Fibroblast of skin of right biceps (primary cell): ENCODE data around the gene FHOD3.
A peak's percentile ranks its signal among the peaks of the same experiment; 100 is the strongest.

Experiments used
- DNase-seq: peaks from one replicate; pipeline ENCODE4 v3.0.0-alpha.2; 2013

Gene FHOD3

DNA sequence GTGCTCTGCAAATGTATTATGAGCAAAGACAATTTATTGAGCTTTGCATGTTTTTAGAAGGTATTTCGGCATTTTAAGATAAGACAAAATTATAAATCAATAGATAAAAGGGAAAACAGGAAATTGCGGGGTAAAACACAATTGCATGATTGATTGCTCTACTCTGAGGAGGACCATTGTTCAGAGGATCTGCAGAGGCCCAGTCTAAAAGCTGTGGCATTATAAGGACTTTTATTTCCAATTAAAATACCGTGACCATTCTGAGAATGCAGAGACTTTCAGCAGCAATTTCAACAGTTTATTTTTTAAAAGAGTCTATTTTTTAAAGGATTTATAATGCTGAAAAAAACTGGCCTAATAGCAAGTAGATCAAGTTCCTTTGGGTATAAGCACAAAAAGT is 469.3 kb downstream of the FHOD3 start:
- no peak for DNase-seq

DNA sequence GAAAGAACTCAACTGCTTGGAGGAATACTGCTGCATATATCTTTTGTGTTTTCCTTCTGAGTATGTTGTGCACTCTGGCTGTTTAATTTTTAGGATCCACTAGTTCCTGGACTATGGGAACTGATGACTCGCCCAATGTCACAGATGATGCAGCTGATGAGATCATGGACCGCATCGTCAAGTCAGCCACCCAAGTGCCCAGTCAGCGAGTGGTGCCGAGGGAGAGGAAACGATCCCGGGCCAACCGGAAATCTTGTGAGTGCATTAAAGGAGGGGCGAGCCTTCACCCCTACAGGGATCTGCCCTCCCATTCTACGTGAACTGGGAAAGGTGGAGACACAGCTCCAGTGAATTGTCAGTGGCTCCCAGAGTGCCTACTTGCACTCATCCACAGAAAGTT is 471.7 kb downstream of the FHOD3 start:
- DNase-seq: peak; percentile 46

DNA sequence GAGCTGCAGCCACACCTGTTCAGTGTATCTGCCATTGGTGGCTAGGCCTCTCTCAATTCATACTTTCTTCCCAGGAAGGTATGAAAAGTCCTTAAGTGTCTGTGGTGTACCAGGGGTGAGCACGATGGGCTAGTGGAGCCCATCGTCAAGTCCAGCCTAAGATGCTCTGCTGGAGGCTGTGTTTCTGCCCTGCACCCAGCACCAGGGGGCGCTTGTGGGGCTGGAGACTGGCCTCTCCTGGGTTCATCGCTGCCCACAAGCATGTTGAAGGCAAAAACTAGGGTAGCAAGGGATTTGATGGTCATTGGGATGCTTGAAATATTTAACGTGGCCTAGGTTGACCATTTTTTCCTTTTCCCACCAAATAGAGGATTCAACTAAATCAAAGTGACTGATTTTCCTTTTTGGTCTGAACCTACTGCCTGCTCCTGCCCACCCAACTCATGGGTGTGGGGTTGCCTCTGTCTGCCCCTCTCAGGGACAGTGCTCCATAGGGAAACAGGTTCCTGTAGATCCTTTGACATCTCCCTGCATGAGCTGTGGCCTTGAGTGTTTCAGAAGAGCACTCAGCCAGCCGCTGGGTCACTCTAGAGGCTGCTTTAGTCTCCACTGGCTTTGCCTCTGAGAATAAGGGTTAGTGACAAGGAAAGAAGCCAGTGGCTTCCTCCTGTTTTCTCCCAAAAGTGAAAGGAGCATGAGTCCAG is 472.2 kb downstream of the FHOD3 start:
- DNase-seq: no peak

DNA sequence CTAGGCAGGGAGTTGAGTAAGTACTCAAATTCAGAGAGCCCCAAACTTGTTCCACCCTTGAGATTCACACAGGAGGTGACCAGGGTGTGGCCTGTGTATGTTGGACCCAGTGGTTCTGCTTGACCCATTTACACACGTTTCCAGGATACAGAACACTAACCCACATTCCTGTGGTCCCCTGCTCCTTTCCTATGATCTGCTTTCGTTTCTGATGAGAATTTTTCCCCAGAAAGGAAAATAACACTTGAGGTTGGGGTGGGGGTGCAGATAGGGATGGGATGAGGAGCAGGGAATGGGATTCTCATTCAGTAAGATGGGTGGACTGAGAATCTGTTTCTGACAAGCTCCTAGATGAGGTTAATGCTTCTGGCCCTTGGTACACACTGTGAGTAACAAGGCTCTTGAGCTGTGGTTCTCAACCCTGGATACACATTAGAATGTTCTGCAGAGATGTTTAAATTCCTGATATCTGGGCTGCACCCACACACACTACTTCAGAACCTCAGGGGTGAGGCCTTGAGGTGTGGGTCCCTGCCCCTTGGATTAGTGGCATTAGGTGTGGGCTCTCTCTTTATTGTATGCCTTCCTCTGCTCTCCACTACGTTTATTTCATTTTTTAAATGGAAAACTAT is 472.9 kb downstream of the FHOD3 start:
- DNase-seq: no peak

DNA sequence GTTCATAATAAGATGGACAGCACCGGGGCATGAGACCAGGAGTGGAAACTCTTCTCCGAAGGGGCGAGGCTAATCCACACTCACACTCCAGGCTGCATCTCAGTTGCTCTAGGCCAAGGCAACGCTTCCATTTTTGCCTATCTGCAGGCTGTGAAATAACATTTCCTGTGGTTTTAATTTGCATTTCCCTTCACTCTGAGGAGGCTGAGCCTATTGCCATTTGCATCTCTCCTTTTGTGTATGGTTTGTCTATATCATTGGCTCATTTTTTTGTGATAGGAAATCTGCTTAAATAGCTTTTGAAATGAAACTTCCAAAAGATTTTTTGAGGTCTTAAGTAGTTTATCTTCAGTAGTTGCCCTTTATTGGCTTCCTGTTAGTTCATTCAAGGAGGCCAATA is 473.7 kb downstream of the FHOD3 start:
- no peak for DNase-seq

DNA sequence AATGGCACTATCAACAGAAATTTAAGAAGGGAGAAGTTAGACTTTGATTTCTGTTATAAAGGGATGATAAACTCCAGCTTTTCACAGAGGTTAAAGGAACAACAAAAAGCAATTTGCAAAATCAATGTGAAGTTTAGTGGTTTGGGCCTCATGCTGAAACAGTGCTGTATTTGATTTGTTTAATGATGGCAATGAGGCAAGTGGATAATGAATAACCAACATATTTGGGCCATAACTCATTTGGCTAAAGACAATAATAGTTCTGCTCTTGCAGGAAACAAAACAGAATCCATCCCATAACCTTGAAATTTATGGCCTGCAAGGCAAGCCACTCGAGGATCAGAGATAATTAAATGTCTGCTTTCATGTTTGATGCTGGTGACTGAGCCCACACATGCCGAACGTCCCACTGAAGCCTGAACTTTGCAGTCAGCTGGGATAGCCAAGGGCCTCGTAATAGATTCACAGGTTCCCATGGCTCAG is 474.8 kb downstream of the FHOD3 start:
- DNase-seq: peak; percentile 50

DNA sequence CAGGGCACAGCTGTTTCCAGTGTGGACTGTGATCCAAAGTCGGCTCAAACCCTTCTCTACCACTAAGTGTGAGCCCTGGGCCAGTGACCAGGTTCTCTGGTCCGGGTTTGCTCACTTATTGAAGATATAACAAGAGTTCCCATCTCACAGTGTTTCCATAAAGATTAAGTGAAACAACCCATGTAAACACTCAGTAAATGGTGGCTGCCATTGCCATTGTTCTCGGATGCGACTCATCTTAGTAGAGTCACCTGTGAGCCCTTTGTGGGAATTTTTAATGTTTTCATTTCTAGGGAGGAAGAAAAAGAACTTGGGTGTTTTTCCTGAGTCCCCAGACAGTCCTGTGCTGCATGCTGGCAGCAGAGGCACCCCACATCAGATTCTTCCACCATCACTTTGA is 477.9 kb downstream of the FHOD3 start:
- DNase-seq: no peak

DNA sequence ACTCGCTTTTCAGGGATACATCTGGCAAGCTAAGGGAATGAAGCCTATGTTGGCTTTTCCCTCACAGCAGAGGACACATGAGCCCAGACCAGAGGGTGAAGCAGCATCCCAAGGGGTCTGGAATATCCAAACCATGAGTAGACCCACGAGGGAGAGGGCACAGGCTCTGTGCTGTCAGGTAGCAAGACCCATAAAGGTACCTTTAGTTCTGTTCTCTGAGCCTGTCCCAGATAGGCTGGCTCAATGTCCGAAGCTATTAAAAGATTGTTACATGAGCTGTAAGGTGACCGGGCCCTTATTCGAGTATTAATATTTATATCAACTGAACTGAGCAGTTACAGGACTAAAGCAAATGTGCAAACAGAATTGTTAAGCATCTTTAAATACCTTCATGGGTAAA is 479.1 kb downstream of the FHOD3 start:
- no peak for DNase-seq

DNA sequence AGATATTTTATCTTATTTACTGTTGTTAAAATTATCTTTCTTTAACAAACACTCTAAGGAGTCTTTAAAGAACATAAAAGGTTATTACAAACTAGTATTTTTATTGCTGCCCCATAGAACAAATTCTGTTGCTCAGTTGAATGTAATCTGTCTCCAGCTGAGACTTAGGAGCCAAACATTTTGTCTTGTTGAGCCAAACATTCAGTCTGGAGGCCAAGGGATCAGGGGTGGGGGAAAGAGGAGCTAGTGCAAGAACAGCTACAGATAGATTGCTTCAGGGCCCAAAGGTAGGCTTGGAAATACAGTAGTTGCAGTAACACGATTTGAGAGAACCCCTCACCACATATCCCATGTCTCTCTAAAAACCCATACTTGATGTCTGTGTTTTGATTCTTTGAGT is 480.1 kb downstream of the FHOD3 start:
- no peak for DNase-seq

DNA sequence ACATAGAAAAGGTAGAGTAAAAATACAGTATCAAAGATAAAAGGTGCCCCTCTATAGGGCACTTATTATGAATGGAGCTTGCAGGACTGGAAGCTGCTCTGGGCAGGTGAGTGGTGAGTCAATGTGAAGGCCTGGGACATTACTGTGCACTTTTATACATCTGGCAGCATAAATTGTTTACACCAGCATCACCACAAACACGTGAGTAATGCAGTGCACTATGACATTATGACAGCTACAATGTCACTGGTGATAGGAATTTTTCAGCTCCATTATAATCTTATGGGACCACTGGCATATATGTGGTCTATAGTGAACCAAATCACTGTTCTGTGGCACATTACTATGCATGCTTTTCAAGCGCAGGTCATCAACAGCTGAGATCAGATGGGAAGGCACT is 483.2 kb downstream of the FHOD3 start:
- no peak for DNase-seq

DNA sequence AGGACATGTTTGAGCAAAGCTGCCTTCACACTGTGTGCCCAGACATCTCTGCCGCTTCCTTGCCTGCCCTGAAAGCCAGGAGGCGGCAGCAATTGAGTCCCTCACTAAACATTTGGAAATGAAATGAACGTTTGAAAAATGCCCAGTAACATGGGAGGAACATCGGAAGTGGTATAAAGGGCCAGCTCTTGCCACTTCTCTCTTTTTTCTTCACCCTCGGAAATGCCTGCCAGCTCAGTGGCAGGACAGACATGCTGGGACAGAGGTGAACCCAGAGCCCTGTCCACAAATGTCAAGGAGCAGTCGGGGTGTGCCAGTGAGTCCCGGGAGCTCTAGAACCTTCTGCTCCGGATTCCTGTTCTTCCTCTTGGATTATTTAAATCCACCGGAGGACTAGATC is 485.2 kb downstream of the FHOD3 start:
- no peak for DNase-seq

DNA sequence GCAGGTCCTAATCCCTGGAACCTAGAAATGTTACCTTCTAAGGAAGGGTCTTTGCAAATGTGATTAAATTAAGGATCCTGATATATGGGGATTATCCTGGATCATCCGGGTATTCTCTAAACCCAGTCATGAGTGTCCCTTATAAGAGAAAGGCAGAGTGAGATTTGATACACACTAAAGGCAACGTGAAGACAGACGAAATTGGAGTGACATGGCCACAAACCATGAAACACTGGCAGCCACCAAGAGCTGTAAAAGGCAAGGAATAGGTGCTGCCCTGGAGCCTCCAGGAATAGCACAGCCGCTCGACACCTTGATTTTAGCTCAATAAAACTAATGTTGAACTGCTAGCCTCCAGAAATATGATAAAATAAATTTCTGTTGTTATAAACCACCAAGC is 486.3 kb downstream of the FHOD3 start:
- DNase-seq: no peak

DNA sequence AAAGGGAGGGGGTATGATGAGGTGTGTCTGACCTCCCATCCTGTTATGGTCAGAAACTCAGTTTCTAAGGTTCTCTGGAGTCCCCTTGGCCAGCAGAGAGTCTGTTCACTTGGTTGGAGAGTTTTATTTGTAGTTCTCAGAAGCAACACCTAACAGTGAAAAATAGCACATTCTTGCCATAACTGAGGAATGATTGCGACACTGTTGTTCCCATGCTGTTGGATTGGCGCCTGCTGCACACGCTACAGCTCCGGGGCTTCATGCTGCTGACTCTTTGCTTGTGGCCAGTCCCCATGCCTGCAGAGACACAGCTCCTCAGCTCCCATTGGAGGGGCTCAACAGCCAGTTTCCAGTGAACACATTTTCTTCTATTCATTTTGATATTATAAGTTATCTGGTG is 489.2 kb downstream of the FHOD3 start:
- DNase-seq: peak; percentile 86

DNA sequence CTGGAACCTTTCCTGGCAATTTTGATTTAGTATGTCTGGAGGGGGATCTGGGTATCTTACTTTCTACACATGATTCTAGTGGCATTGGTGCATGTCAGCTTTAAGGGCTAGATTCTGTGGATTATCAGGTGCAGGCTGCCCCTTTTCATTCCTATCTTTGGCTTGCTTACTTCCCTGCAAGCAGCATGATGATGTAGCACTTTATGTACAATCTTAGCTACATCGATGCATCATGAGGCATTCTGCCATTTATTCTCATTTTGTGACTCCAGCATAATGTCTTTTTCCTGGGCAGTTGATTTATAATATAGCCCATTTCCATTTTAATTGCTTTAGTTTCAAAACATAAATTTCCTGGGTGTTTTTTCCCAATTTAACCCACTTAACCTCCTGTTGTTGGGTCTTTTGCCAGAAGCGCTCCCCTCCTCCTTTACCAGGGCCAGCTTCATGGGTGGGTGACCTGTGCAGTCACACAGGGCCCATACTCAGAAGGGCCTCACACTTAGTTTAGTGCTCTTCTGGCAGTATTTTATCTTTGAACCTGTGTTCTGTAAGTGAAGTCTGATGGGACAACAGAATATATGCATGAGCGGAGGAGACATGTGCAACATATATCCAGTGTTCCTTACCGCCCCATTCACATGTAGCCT is 495.2 kb downstream of the FHOD3 start:
- DNase-seq: no peak

DNA sequence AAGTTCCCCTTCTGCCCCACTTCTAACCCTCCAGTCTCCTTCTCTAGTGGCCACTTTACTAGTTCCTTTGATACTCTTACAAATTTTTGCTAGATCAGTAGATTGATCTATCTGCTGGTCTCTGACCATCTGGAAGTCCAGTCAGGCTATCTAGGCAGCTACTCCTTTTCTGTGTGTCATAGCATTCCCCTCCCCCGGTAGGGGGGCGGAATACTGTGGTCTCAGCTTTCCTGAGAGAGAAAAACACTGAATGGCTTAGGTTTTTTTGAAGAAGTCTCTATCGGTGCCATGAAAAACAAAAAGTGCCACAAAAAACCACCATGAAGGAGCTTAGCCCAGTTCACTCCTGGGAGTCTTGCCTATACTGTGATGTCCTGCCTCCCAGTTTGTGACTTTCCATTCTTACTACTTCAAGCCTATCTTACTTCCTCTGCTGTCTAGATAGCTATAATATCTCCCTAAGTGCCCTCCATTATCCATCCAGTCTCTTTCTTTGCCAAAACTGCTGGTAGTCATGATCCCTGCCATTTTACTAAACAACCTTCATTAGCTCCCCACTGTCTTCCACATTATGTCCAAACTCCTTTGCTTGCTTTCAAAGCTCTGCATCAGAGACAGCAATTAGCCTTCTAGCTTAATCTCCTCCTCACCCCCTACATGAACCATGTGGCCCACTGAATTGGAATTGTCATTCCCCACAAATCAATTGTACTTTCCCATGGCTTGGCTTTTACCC is 501.4 kb downstream of the FHOD3 start:
- peak; percentile 6 for DNase-seq

DNA sequence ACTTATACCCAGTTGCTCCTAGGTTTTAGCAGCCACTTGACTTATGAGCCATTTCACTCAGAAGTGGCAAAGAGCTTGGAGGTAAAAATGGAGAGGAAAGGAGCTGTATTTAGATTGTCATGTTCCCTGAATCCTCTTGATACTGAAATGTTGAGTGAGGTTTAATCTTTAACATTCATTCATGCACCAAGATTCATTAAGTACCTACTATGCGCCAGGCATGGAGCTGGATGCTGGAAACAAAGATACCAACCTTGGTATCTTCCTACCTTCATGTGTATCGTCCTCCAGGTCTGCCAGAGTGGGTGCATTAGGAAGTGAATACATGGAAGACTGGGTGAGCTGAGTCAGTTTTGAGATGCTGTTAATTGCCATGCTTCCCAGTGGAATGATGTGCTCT is 507.6 kb downstream of the FHOD3 start:
- no peak for DNase-seq

DNA sequence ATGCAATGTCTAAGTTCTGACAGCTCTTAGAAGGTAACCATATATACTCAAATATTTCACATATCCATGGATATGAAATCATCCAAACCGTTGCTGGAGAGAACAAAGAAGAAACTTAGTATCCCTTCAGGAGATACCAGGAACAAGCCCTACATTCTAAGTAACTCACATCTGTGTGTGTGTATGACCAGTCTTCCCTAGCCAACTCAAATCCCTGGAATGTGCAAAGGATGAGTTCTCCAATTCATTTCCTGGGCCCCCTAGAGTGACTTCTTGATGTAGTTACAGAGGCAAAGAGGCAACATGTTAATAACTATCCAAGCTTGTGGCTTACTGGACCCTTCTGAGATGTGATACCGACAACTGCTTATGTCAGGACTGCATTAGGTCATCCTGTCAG is 511.2 kb downstream of the FHOD3 start:
- DNase-seq: peak; percentile 94

DNA sequence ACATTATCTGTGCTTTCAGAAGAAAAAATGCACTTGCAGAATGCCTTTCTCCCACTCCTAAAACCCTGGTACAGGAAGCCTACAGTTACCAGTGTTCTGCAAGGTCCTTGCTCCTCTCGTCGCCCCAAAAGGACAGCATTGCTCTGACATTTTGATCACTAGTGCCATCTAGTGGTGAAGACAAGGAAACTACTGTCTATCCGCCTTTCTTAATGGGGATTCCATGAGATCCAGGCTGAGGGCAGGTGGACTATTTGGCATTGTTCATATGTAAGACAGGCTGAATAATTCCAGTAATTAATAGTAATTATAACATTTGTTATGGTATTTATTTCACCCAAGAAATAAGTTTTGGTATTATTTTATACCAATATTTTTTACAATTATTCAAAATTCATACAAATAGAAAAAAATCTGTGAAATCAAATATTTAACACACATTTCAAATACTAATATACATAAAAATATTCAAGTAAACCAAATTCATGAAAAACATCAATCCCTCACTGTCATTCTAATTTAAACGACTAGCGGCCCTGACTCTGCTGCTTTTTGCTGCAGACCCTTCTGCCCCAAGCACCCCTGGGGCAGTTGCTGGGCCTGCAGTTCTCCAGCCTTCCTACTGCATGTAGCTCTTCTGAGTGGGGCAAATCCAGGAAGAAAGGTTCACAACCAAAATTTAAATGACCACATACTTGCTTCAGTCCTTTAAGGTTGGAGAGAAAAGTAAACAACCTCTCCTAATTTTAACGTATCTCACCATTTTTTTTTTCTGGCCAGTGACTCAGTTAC is 512.3 kb downstream of the FHOD3 start:
- peak; percentile 77 for DNase-seq

DNA sequence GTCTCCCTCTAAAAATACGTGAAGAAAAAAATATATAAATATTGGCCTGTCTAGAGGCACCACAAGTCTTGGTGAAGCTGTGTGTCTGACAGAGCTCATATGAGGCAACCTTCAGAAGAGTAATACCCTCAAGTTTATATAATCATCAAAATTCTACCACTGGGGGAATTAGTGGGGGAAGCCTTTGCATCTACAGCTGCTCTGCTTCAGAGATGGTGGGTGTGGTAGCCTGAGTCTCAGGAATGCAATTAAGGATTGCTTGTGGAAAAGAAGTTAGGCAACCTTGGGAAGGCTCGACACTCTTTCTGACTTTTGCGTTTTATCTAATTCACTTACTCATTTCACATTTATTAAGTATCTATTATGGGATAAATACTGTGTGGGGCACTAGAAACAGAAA is 513.9 kb downstream of the FHOD3 start:
- DNase-seq: peak; percentile 69

DNA sequence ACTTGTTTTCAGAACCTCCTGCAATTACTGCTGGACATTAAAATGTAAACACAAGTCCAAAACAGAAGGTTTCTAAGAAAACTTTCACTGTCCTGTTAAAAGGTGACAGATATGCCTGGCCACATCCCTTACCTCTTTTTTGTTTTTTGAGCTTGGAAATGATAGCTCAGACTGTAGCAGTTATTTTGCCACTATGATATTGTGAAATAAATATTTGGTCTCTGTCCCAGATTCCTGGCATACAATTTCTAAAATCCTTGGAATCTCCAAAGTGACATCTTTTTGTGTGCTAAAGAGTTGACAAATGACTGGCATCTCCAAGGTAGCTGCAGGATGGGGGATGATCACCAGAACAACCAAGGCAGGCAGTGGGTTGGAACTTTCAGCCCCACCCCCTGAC is 514.4 kb downstream of the FHOD3 start:
- DNase-seq: peak; percentile 41

DNA sequence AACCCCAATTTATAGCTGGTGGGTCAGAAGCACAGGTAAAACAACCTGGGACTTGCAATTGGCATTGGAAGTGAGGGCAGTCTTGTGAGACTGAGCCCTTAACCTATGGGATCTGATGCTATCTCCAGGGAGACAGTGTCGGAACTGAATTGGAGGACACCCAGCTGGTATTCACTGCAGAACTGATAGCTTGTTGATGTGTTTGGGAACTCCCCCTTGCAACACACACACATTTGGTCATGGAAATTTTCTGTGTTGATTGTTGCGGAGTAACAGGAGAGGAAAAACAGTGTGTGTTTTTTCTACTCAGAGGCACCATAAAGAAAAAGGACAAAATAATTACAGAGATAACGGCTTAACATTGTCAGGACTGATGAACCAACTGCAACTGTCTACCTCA is 515.2 kb downstream of the FHOD3 start:
- no peak for DNase-seq

DNA sequence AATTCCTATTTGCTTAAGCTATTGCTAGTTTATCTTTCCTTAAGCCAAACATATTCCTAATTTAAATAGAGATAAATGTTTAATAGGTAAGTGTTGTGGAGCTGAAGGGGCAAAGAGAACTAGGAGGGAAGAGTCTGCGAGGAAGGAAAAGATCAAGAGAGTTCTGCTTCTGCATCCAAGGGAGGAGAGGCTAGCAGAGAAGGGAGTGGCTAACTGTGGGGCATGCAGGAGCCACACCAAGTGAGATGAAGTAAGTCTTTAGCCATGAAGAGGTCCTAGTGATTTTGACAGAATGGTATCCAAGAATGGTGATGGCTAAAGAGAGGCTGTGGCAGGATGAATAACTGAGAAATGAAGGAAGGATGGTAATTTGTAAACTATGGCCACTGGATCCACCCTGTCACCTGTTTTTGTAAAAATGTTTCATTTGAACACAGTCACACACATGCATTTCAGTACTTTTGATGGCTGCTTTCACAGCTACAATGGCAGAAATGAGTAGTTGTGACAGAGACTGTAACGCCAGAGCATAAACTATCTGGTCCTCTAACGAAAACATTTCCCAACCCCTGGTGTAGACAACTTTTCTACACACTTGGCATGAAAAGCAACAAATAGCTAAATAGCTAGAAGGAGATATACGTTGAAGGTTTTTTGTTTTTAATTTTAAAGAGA is 515.7 kb downstream of the FHOD3 start:
- no peak for DNase-seq
